HG03432 (cell line): ENCODE measurements around the gene OAS2.

Experiments
- ATAC-seq: cut with Tn5 transposase; IDR thresholded peaks from one replicate; pipeline ENCODE4 v1.9.1; 2021; ENCODE audit warnings: mild to moderate bottlenecking, moderate library complexity; ENCODE audit not compliant: unreplicated experiment

OAS2 gene

GRCh38 chr12:112978163-112979040 is at the start of gene OAS2:
Gene OAS2, plus strand, starts transcription at chr12:112978519. Its CDS starts 90 bp downstream, at chr12:112978609.
- peak; percentile 91 for ATAC-seq

GRCh38 chr12:112928978-112929377 is 49.3 kb upstream of the OAS2 start:
- ATAC-seq: no peak

- no peak for ATAC-seq
Observed at GRCh38 chr12:112929715-112930114, 48.6 kb upstream of the OAS2 start.

GRCh38 chr12:112930350-112930749 is 48.0 kb upstream of the OAS2 start:
- ATAC-seq: no peak

GRCh38 chr12:112932485-112933128 is 45.7 kb upstream of the OAS2 start:
- ATAC-seq: no peak

GRCh38 chr12:112933129-112933505 is 45.2 kb upstream of the OAS2 start:
- ATAC-seq: no peak

- no peak for ATAC-seq
Observed at GRCh38 chr12:112936264-112936663, 42.1 kb upstream of the OAS2 start.

- ATAC-seq: no peak
Observed at GRCh38 chr12:112936927-112937326, 41.4 kb upstream of the OAS2 start.

- ATAC-seq: peak; percentile 51
Observed at GRCh38 chr12:112937741-112938719, 40.3 kb upstream of the OAS2 start, which contains the start of gene OAS3. Gene OAS3, plus strand, starts transcription at chr12:112938474. Its CDS starts 57 bp downstream, at chr12:112938531.

- no peak for ATAC-seq
Observed at GRCh38 chr12:112938751-112939150, 39.6 kb upstream of the OAS2 start.

GRCh38 chr12:112939761-112940381 is 38.4 kb upstream of the OAS2 start:
- ATAC-seq: peak; percentile 75

GRCh38 chr12:112941528-112942335 is 36.6 kb upstream of the OAS2 start:
- no peak for ATAC-seq

- ATAC-seq: no peak
Observed at GRCh38 chr12:112942572-112942971, 35.7 kb upstream of the OAS2 start.

GRCh38 chr12:112944024-112944690 is 34.2 kb upstream of the OAS2 start:
- no peak for ATAC-seq

GRCh38 chr12:112945515-112945914 is 32.8 kb upstream of the OAS2 start:
- ATAC-seq: no peak

- ATAC-seq: no peak
Observed at GRCh38 chr12:112946236-112947000, 31.9 kb upstream of the OAS2 start.

- ATAC-seq: no peak
Observed at GRCh38 chr12:112947314-112947713, 31.0 kb upstream of the OAS2 start.

GRCh38 chr12:112947761-112948160 is 30.6 kb upstream of the OAS2 start:
- no peak for ATAC-seq
